PC-3 (cell line): ENCODE results near the gene ADCY3. TPM values are rescaled to one million over a fixed set of nuclear protein-coding genes. Genes with fewer than 3 reads are reported as not detected.

ENCODE experiments used
- ATAC-seq: fragments of 200-7000 bp; cut with Tn5 transposase; 2 replicates; pipeline ENCODE4 v1.9.1; 2020; ENCODE audit warnings: mild to moderate bottlenecking, moderate library complexity
- BruUV-seq: library from RNA; stranded (reverse); fragments of 400-500 nt; replicated peaks from 2 replicates; lab custom pipeline; 2021; lab: Mats Ljungman, UMichigan
- CTCF ChIA-PET: fragments of 300-600 bp; sonication (Branson Sonifier 250); formaldehyde crosslinking; loops from one replicate; lab custom pipeline; 2022; ENCODE audit warnings: antibody characterized with exemption; lab: Charles Lee
- POLR2A ChIA-PET: fragments of 300-600 bp; sonication (Branson Sonifier 250); formaldehyde crosslinking; loops from one replicate; lab custom pipeline; 2022; ENCODE audit warnings: antibody characterized with exemption; ENCODE audit not compliant: unreplicated experiment; lab: Charles Lee
- DNase-seq: peaks from one replicate; pipeline ENCODE4 v3.0.0-alpha.2; 2015
- H2AFZ ChIP-seq: fragments of 300-600 bp; sonication (generic); 2 replicates; pipeline ENCODE4 v1.6.0; 2016; ENCODE audit warnings: antibody characterized with exemption, low read length
- H3F3A ChIP-seq: fragments of 300-600 bp; sonication (generic); one replicate; pipeline ENCODE4 v1.6.0; 2017; ENCODE audit warnings: antibody characterized with exemption, low read length, control low read depth, mild to moderate bottlenecking; ENCODE audit not compliant: unreplicated experiment
- H3K27ac ChIP-seq: fragments of 300-600 bp; sonication (generic); 2 replicates; pipeline ENCODE4 v1.5.1; 2016; ENCODE audit warnings: mild to moderate bottlenecking, low read length
- H3K27me3 ChIP-seq: fragments of 300-600 bp; sonication (generic); 2 replicates; pipeline ENCODE4 v1.6.1; 2016; ENCODE audit warnings: low read length, mixed read lengths
- H3K36me3 ChIP-seq: fragments of 300-600 bp; sonication (generic); 2 replicates; pipeline ENCODE4 v1.6.1; 2016; ENCODE audit warnings: low read depth, mixed run types, low read length, mixed read lengths
- H3K4me1 ChIP-seq: fragments of 300-600 bp; sonication (generic); 2 replicates; pipeline ENCODE4 v1.5.1; 2016; ENCODE audit warnings: low read length; ENCODE audit not compliant: insufficient read depth
- H3K4me2 ChIP-seq: fragments of 300-600 bp; sonication (generic); 2 replicates; pipeline ENCODE4 v1.6.0; 2016; ENCODE audit warnings: low read length
- H3K4me3 ChIP-seq: fragments of 300-600 bp; sonication (generic); 2 replicates; pipeline ENCODE4 v1.5.1; 2016; ENCODE audit warnings: mild to moderate bottlenecking, low read length, mixed read lengths
- H3K79me2 ChIP-seq: fragments of 300-600 bp; sonication (generic); 2 replicates; pipeline ENCODE4 v1.6.1; 2017; ENCODE audit warnings: low read length, mixed read lengths
- H3K9ac ChIP-seq: fragments of 300-600 bp; sonication (generic); 2 replicates; pipeline ENCODE4 v1.6.0; 2016; ENCODE audit warnings: mild to moderate bottlenecking, low read length
- H3K9me2 ChIP-seq: fragments of 300-600 bp; sonication (generic); replicated peaks from 2 replicates; pipeline ENCODE4 v1.6.1; 2016; ENCODE audit warnings: mixed run types, low read length, mixed read lengths
- H3K9me3 ChIP-seq: fragments of 300-600 bp; sonication (generic); 2 replicates; pipeline ENCODE4 v1.6.1; 2016; ENCODE audit warnings: low read length, mixed read lengths
- H4K20me1 ChIP-seq: fragments of 300-600 bp; sonication (generic); 2 replicates; pipeline ENCODE4 v1.6.1; 2016; ENCODE audit warnings: low read length, mixed read lengths
- CTCF ChIP-seq: fragments of 300-600 bp; sonication (generic); conservative IDR thresholded peaks from 2 replicates; pipeline ENCODE4 v1.5.1; 2017; ENCODE audit warnings: antibody characterized with exemption, low read depth, mild to moderate bottlenecking, low read length
- EZH2 ChIP-seq: fragments of 300-600 bp; sonication (generic); IDR thresholded peaks from one replicate; pipeline ENCODE4 v1.6.1; 2017; ENCODE audit warnings: antibody characterized with exemption, mild to moderate bottlenecking, low read length; ENCODE audit not compliant: unreplicated experiment
- EZH2phosphoT487 ChIP-seq: fragments of 300-600 bp; sonication (generic); IDR thresholded peaks from 2 replicates; pipeline ENCODE4 v1.6.1; 2018; ENCODE audit warnings: mild to moderate bottlenecking, antibody characterized with exemption, low read length, borderline replicate concordance
- intact Hi-C: fragments of 100-400 bp; cut with micrococcal nuclease; formaldehyde crosslinking; loops from 2 replicates; pipeline ENCODE4 v1.9.0; 2023
- total RNA-seq: library from RNA; depleted of rRNA; stranded (reverse); fragments of >200 nt; gene quantifications from 2 replicates; pipeline ENCODE4 v1.2.3, GENCODE V29; 2014

The ADCY3 gene
- total RNA-seq, 1 experiment from 2014 or later, result 52.0 TPM

DNA sequence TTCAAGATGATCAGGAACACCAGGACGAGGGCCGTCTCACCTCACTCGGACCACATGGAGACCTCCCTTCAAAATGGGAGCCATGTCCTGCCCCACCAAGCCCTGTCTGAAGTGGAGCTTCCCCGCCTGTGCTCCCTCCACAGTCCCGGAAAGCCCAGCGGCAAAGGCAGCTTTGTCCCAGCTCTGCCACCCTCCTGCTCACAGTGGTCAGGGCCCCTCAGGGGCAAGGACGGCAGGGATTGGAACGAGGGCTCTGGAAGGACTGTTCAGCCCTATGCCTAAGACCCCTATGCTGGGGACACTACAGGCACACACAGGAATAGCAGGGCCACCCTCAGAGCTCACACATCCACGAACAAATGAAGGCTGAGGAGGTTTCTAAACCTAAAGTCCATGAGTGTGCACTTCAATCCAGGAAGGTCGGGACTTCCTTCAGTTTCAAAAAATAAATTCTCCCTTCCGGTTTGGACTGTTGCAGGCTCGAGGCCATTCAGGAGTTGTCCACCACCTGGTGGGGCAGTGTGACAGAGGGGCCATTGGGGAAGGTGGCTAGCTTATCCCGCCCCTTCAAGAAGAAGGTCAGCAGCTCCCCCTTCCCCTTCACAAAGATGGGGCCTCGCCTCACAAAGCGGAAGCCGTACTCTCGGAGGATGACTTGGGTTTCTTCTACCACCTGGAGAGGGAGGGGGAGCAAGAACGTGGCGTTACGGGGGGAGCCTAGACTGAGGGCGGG, 100.4 kb downstream of the ADCY3 start:
- Histone ChIP-seq H3K36me3 (peaks cover 48% of the 10 kb centered on the region), H4K20me1 (no peaks in the 10 kb centered on the region), H3F3A (no peaks in the 10 kb centered on the region), H3K9me3 (no peaks in the 10 kb centered on the region), H2AFZ (no peak overlapping the region), H3K27ac (no peak overlapping the region), H3K79me2 (peaks cover 6% of the 10 kb centered on the region; the same call in 1 of the 2 replicates), H3K4me3 (no peak overlapping the region), H3K27me3 (no peaks in the 10 kb centered on the region), H3K9me2 (no peaks in the 10 kb centered on the region), H3K4me1 (no peaks in the 10 kb centered on the region), H3K4me2 (no peak overlapping the region), H3K9ac (no peak overlapping the region)
- ChIA-PET CTCF (interaction anchor here (0.8 kb wide), 1 partner anchor 27 kb away, joined by 11 read pairs; the partner anchor contains the start of genes CENPO and PTRHD1), POLR2A (no interaction called here)
- BruUV-seq, result no TSS peak
- ATAC-seq (no peak), DNase-seq (no peak)
- intact Hi-C loops, result no loop called here
- TF ChIP-seq CTCF (no peak), EZH2phosphoT487 (no peak), EZH2 (no peak)

DNA sequence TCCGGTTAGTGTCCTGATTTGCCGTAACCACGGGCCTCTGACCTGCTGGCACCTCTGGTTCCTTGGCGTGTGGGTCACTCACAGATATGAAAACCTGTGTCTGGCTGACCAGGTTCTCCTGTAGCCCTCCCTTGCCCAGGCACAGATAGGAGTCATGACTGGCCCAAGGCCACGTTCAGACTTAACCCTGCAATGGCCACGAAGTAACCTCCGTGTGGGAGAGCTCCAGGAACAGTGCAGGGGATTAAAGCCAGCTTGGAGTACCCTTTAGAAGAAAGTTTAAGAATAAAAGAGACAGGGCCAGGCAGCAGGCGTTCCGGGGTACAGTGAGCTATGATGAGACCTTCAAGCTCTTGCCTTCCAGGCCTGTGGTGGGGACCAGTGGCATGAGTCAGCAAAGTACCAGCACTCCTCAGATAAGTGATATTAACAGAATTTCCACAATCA, 101.3 kb downstream of the ADCY3 start:
- 0 out of 2 replicates have a peak, but pooled peaks cover 4% of the 10 kb centered on the region for H4K20me1 ChIP-seq
- H3K36me3 ChIP-seq, result peaks cover 51% of the 10 kb centered on the region
- H3K4me1 ChIP-seq, result no peaks in the 10 kb centered on the region
- no peaks in the 10 kb centered on the region for H3K9me2 ChIP-seq
- H3K27me3 ChIP-seq, result no peaks in the 10 kb centered on the region
- H3K9me3 ChIP-seq, result no peaks in the 10 kb centered on the region
- H3K27ac ChIP-seq, result no peak overlapping the region
- H3K79me2 ChIP-seq, result peaks cover 14% of the 10 kb centered on the region
- intact Hi-C loops, result no loop called here
- no peak for ATAC-seq
- no peaks in the 10 kb centered on the region for H3F3A ChIP-seq
- BruUV-seq, result no TSS peak
- no peak overlapping the region for H2AFZ ChIP-seq
- DNase-seq, result no peak
- ChIA-PET CTCF (no interaction called here), POLR2A (no interaction called here)
- H3K9ac ChIP-seq, result no peak overlapping the region
- no peak overlapping the region for H3K4me2 ChIP-seq
- H3K4me3 ChIP-seq, result no peak overlapping the region
- TF ChIP-seq EZH2phosphoT487, result no peak
- no peak for TF ChIP-seq CTCF
- no peak for TF ChIP-seq EZH2

GRCh38 chr2:24816884-24817283, 103.2 kb downstream of the ADCY3 start:
- Histone ChIP-seq H3K9me2 (no peaks in the 10 kb centered on the region), H3F3A (no peaks in the 10 kb centered on the region), H2AFZ (no peak overlapping the region), H3K9ac (no peak overlapping the region), H3K4me2 (no peak overlapping the region), H3K4me1 (peaks cover under 1% of the 10 kb centered on the region; the same call in 1 of the 2 replicates), H3K4me3 (no peak overlapping the region), H3K27me3 (no peaks in the 10 kb centered on the region), H3K9me3 (no peaks in the 10 kb centered on the region), H3K27ac (0 out of 2 replicates have a peak overlapping the region, but pooled peaks have one; percentile 2), H3K36me3 (peaks cover 48% of the 10 kb centered on the region; the same call in 1 of the 2 replicates), H3K79me2 (peaks cover 33% of the 10 kb centered on the region), H4K20me1 (0 out of 2 replicates have a peak, but pooled peaks cover 4% of the 10 kb centered on the region)
- peak; percentile 44 for DNase-seq
- TF ChIP-seq EZH2phosphoT487 (no peak), EZH2 (no peak), CTCF (no peak)
- ATAC-seq, result peak; percentile 78
- CTCF ChIA-PET, result no interaction called here
- intact Hi-C loops, result no loop called here
- BruUV-seq, result no TSS peak
- POLR2A ChIA-PET, result no interaction called here
